Stimulated activated CD8-positive, alpha-beta memory T cell treated with anti-CD3 and anti-CD28 coated beads, Interleukin-2, amount 100 ng/mL, for 48 hours (primary cell): ENCODE results near the gene FBXW8.

ENCODE experiments used
- DNase-seq, 2 donors: peaks; one replicate each; pipeline ENCODE4 v3.0.0-alpha.2; 2020; ENCODE audit warnings: low read depth in 2 of 2

FBXW8 gene

DNA sequence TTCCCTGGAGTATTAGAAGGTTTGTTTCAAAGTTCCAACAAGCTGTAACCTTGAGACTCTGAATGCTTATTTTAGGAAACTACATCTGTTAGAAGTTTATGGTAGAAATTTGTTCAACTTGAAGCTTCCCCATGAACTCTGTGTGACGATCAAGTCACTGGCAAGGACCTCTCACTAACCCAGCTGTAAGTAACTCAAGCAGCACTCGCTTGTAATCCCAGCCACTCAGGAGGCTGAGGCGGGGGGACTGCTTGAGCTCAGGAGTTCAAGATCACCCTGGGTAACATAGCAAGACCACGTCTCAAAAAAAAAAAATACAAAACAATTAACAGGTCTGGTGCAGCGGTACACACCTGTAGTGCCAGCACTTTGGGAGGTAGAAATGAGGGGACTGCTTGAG lies 162.9 kb downstream of the FBXW8 start:
- no peak for DNase-seq

DNA sequence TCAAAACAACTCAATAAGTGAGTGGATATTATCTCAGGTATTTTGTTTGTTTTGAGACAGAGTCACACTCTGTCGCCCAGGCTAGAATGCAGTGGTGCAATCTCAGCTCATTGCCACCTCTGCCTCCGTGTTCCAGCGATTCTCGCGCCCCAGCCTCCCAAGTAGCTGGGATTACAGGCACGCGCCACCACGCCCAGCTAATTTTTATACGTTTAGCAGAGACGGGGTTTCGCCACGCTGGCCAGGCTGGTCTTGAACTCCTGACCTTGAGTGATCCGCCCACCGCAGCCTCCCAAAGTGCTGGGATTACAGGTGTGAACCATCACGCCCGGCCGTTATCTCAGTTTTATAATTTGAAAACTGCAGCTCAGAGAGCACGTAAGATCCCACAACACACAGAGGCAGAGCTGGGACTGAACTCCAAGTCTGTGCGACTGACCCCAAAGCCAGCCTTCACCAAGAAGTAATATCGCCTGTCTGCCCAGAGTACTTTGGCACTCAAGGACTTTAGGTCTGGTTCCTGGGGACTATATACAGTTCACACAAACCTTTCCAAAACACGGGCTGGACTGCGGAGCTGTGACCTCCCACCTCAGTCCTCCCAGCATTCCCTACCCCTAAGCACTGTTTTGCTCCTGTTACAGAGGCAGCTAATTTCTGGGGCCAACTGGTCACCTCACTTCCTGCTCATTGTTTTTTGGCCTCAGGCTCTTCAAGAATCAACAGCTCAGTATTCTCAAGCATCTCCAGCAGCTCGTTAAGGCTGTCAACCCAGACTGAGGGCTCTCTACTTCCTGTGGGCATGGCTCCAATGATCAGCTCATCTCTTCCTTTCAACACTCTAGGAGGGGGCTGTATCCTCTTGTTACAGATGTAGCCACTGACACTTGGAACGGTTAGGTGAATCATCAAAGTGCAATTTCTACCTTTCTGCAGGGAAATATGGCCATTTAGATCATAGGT lies 165.9 kb downstream of the FBXW8 start:
- no peak for DNase-seq

DNA sequence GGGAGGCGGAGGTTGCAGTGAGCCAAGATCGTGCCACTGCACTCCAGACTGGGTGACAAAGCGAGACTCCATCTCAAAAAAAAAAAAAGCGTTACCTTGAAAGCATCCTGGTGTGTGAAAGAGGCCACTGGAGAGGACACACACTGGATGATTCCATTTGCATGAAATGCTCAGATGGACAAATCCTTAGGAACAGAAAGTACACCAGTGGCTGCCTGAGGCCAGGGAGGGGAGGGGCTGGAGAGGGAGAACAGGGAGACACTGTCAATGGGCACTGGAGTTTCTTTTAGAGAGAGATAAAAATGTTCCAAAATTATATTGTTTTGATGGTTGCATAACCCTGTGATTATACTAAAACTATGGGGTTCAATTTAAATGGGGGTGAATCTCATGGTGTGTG lies 168.7 kb downstream of the FBXW8 start:
- no peak for DNase-seq

DNA sequence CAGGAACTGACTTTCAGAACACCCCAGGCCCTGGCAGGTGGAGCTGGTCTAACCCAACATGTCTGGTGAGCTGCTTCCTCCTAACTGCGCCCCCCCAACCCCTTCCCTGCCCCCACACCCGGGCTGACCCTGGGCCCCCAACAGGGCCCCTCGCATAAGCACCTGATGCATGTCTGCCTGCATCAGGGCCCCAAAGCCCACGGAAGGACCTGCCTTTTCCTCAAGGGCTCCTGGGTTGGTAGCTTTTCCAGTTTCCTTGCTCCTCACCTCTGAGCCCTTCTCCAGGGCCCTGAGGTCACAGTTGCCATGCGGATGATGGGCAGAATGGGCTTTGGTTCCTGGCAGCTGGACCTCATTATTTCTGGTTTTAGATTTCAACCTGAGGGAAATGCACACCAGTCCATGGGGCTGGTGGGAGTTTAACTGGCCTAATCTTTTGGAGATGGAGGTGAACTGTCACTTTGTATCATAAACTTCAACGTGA lies 170.0 kb downstream of the FBXW8 start:
- no peak for DNase-seq
